GM10266 (cell line): ENCODE results near the gene CNTN5.
"Not testable (repeated sequence)": the region's sequence is repeated elsewhere in the genome, so short reads cannot be mapped to it uniquely, and the experiment has no call there.

ENCODE experiments used
- DNase-seq: peaks from one replicate; pipeline ENCODE4 v3.0.0; 2012; ENCODE audit errors: extremely low spot score
- CTCF ChIP-seq: IDR thresholded peaks from 2 replicates; pipeline ENCODE4 v1.5.1; 2012; ENCODE audit warnings: mild to moderate bottlenecking, low read depth; ENCODE audit not compliant: control insufficient read depth, insufficient read depth; ENCODE audit errors: missing control alignments

Gene CNTN5

GRCh38 chr11:100232006-100232405 lies 1211.3 kb downstream of the CNTN5 start:
- no peak for DNase-seq
- no peak for TF ChIP-seq CTCF

DNA sequence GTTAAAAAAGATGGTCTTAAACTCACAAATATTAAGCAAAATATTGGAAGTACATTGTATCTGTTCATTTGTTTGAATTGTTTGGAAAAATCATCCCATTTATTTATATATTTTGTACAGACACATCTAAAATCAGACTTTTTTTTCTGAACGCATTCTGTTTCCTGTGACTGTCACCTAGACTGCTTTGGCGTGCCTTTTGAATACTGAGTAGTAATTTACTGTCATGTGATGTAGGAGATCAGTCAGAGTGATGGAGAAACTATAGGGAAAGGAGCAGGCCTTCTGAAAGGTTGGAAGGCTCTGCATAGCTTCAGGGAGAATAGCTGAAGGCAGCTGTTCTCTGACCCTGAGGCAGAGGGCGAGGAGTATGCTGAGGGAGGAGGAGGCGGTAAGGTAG lies 1214.3 kb downstream of the CNTN5 start:
- no peak for TF ChIP-seq CTCF
- no peak for DNase-seq

DNA sequence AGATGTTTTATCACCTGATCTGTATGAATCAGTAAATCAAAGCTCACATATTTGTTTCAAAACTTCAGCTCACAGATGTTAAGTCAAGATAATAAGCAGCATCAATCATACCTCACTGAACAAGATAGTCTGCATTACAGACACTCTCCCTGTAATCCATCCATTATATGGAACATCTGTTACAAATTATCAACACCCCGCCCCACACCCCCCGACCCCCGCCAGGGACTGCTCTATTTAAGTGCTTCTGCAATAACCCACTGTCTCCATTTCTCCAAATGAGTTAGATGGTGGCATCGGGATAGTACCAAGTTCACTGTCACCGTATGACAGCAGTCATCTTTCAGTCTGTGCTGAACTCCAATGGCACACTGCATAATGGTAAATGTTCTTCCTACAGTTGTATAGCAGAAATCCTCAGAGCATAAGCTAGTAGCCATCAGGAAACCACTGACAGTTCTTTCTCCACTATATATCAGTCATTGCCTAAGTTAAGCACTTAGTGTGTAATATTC lies 1219.3 kb downstream of the CNTN5 start:
- no peak for DNase-seq
- no peak for TF ChIP-seq CTCF

GRCh38 chr11:100247704-100248103 lies 1227.0 kb downstream of the CNTN5 start:
- TF ChIP-seq CTCF: no peak

GRCh38 chr11:100257238-100257803 lies 1236.6 kb downstream of the CNTN5 start:
- not testable (repeated sequence) for DNase-seq

More at GRCh38 chr11:100247704-100248103, 1227.0 kb downstream of the CNTN5 start:
- no peak for DNase-seq

GRCh38 chr11:100269516-100269915 lies 1248.8 kb downstream of the CNTN5 start:
- no peak for TF ChIP-seq CTCF
- no peak for DNase-seq

- no peak for DNase-seq
- TF ChIP-seq CTCF: no peak
Measured at GRCh38 chr11:100273066-100273815, 1252.5 kb downstream of the CNTN5 start.

DNA sequence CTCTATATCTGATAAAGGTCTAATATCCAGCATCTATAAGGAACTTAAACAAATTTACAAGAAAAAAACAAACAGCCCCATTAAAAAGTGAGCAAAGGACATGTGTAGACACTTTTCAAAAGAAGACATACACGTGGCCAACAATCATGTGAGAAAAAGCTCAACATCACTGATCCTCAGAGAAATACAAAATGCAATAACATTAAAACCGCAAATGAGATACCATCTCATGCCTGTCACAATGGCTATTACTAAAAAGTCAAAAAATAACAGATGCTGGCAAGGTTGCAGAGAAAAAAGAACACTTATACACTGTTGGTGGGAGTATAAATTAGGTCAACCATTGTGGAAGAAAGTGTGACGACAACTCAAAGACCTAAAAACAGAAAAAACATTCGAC lies 1253.7 kb downstream of the CNTN5 start:
- not testable (repeated sequence) for DNase-seq
